NK-92 treated with Interleukin-12 subunit alpha and Interleukin-12 subunit beta, amount 100 ng/mL, for 24 hours (cell line): ENCODE data around the gene PPM1H.
"Not testable (repeated sequence)": the region's sequence is repeated elsewhere in the genome, so short reads cannot be mapped to it uniquely, and the experiment has no call there.

Experiments used
- DNase-seq: peaks from one replicate; lab custom pipeline; 2025; lab: John Stamatoyannopoulos, UW

PPM1H gene

GRCh38 chr12:62834971-62835547, 99.9 kb downstream of the PPM1H start:
- no peak for DNase-seq

- no peak for DNase-seq
These were observed 100.5 kb downstream of the PPM1H start for GRCh38 chr12:62834406-62834805.

- DNase-seq, result no peak
These were observed 101.3 kb downstream of the PPM1H start for GRCh38 chr12:62833634-62834033.

- no peak for DNase-seq
These were observed 102.4 kb downstream of the PPM1H start for GRCh38 chr12:62832558-62832957.

- DNase-seq, result no peak
These were observed 102.9 kb downstream of the PPM1H start for GRCh38 chr12:62832027-62832426.

GRCh38 chr12:62827855-62828254, 107.1 kb downstream of the PPM1H start:
- no peak for DNase-seq

- no peak for DNase-seq
These were observed 107.9 kb downstream of the PPM1H start for GRCh38 chr12:62827042-62827441.

GRCh38 chr12:62817556-62818271, 117.2 kb downstream of the PPM1H start:
- no peak for DNase-seq

GRCh38 chr12:62814243-62814642, 120.7 kb downstream of the PPM1H start:
- no peak for DNase-seq

- no peak for DNase-seq
These were observed 121.7 kb downstream of the PPM1H start for GRCh38 chr12:62813031-62813829.

- DNase-seq, result not testable (repeated sequence)
These were observed 123.5 kb downstream of the PPM1H start for GRCh38 chr12:62811481-62811880.

- DNase-seq, result no peak
These were observed 126.6 kb downstream of the PPM1H start for GRCh38 chr12:62808166-62808879.

GRCh38 chr12:62806893-62807292, 128.1 kb downstream of the PPM1H start:
- no peak for DNase-seq

GRCh38 chr12:62806244-62806836, 128.6 kb downstream of the PPM1H start:
- DNase-seq, result no peak

GRCh38 chr12:62805517-62805916, 129.4 kb downstream of the PPM1H start:
- no peak for DNase-seq

- DNase-seq, result no peak
These were observed 131.2 kb downstream of the PPM1H start for GRCh38 chr12:62803756-62804155.

- no peak for DNase-seq
These were observed 132.0 kb downstream of the PPM1H start for GRCh38 chr12:62802984-62803383.

GRCh38 chr12:62802321-62802720, 132.6 kb downstream of the PPM1H start:
- no peak for DNase-seq

- no peak for DNase-seq
These were observed 133.2 kb downstream of the PPM1H start for GRCh38 chr12:62801796-62802195.

- DNase-seq, result no peak
These were observed 134.1 kb downstream of the PPM1H start for GRCh38 chr12:62800707-62801400.

- no peak for DNase-seq
These were observed 135.1 kb downstream of the PPM1H start for GRCh38 chr12:62799766-62800406.
